Measurements from ENCODE around the gene LRRN2.
"Not testable (repeated sequence)": the region's sequence is repeated elsewhere in the genome, so short reads cannot be mapped to it uniquely, and the experiment has no call there.

The LRRN2 gene

GRCh38 chr1:204685236-204686006 lies at the start of gene LRRN2:
LRRN2 (minus strand) TSS chr1:204685738; CDS start chr1:204619992, 65,746 bp downstream.
- ATAC-seq = no peak

GRCh38 chr1:204735042-204735441 lies 49.5 kb upstream of the LRRN2 start:
- no peak for ATAC-seq

GRCh38 chr1:204733869-204734596 lies 48.5 kb upstream of the LRRN2 start:
- no peak for ATAC-seq

- no peak for ATAC-seq
These were observed 47.8 kb upstream of the LRRN2 start for GRCh38 chr1:204733289-204733688.

- no peak for ATAC-seq
These were observed 46.5 kb upstream of the LRRN2 start for GRCh38 chr1:204731985-204732575.

GRCh38 chr1:204731509-204731908 lies 46.0 kb upstream of the LRRN2 start:
- ATAC-seq = no peak

GRCh38 chr1:204730826-204731459 lies 45.4 kb upstream of the LRRN2 start:
- ATAC-seq = no peak

- ATAC-seq = no peak
These were observed 44.0 kb upstream of the LRRN2 start for GRCh38 chr1:204729516-204729915.

GRCh38 chr1:204728456-204728855 lies 42.9 kb upstream of the LRRN2 start:
- no peak for ATAC-seq

GRCh38 chr1:204728045-204728444 lies 42.5 kb upstream of the LRRN2 start:
- ATAC-seq = no peak

- not testable (repeated sequence) for ATAC-seq
These were observed 41.9 kb upstream of the LRRN2 start for GRCh38 chr1:204727438-204727837.

GRCh38 chr1:204726478-204726877 lies 40.9 kb upstream of the LRRN2 start:
- ATAC-seq = no peak

GRCh38 chr1:204725821-204726448 lies 40.4 kb upstream of the LRRN2 start:
- no peak for ATAC-seq

- ATAC-seq = no peak
These were observed 37.7 kb upstream of the LRRN2 start for GRCh38 chr1:204723131-204723787.

GRCh38 chr1:204721373-204722055 lies 36.0 kb upstream of the LRRN2 start:
- ATAC-seq = no peak

GRCh38 chr1:204716660-204717059 lies 31.1 kb upstream of the LRRN2 start:
- no peak for ATAC-seq

GRCh38 chr1:204714861-204715511 lies 29.4 kb upstream of the LRRN2 start:
- no peak for ATAC-seq

GRCh38 chr1:204714194-204714860 lies 28.8 kb upstream of the LRRN2 start:
- no peak for ATAC-seq

- no peak for ATAC-seq
These were observed 28.0 kb upstream of the LRRN2 start for GRCh38 chr1:204713541-204713940.

- ATAC-seq = no peak
These were observed 27.3 kb upstream of the LRRN2 start for GRCh38 chr1:204712708-204713430.
